Upper lobe of left lung (tissue), 6 donors: ENCODE results near the gene CTXN1. TPM values are rescaled to one million over a fixed set of nuclear protein-coding genes. Genes with fewer than 3 reads are reported as not detected.

ENCODE experiments used
- ATAC-seq, 2 donors: fragments of 200-7000 bp; cut with Tn5 transposase; one replicate each; pipeline ENCODE4 v1.9.1; 2022; ENCODE audit warnings: mild to moderate bottlenecking in 2 of 2, moderate library complexity in 2 of 2; ENCODE audit not compliant: low FRiP score in 2 of 2
- DNase-seq, 2 donors: peaks; one replicate each; pipeline ENCODE4 v3.0.0-alpha.2; 2019 to 2020
- H3K27ac ChIP-seq, 4 donors: fragments of 200-600 bp; sonication (generic); one replicate each; pipeline ENCODE4 v1.5.1; 2016 to 2019
- H3K27me3 ChIP-seq, 4 donors: fragments of 200-600 bp; sonication (generic); one replicate each; pipeline ENCODE4 v1.5.1; 2017 to 2019
- H3K36me3 ChIP-seq, 4 donors: fragments of 200-600 bp; sonication (generic); one replicate each; pipeline ENCODE4 v1.5.1; 2016 to 2019
- H3K4me1 ChIP-seq, 4 donors: fragments of 200-600 bp; sonication (generic); one replicate each; pipeline ENCODE4 v1.5.1; 2018 to 2019
- H3K4me3 ChIP-seq, 4 donors: fragments of 200-600 bp; sonication (generic); one replicate each; pipeline ENCODE4 v1.5.1; 2017 to 2019; ENCODE audit warnings: mild to moderate bottlenecking in 2 of 4, moderate library complexity in 1 of 4
- H3K9me3 ChIP-seq, 4 donors: fragments of 200-600 bp; sonication (generic); one replicate each; pipeline ENCODE4 v1.5.1; 2018 to 2019
- CTCF ChIP-seq, 6 experiments: fragments of 450-650 bp in 4 of 6; fragments of 200-600 bp in 2 of 6; sonication (generic) in 2 of 6; IDR thresholded peaks; one replicate each; pipeline ENCODE4 v1.5.1; 2016 to 2019; ENCODE audit warnings: antibody characterized with exemption in 6 of 6
- EP300 ChIP-seq, 4 donors: sonication (generic); formaldehyde crosslinking; IDR thresholded peaks; one replicate each; pipeline ENCODE4 v1.5.1; 2017; ENCODE audit warnings: antibody characterized with exemption in 4 of 4, control low read depth in 2 of 4
- POLR2A ChIP-seq, 4 donors: fragments of 450-650 bp; IDR thresholded peaks; one replicate each; pipeline ENCODE4 v1.5.1; 2016 to 2017; ENCODE audit warnings: antibody characterized with exemption in 4 of 4, mild to moderate bottlenecking in 2 of 4
- POLR2AphosphoS5 ChIP-seq, 2 donors: sonication (generic); formaldehyde crosslinking; IDR thresholded peaks; one replicate each; pipeline ENCODE4 v1.5.1; 2017; ENCODE audit warnings: antibody characterized with exemption in 2 of 2
- WGBS, 2 donors: methylation state at CpG; one replicate each; pipeline ENCODE4 v1.1.5; 2017 to 2018; 5-methylcytosine and 5-hydroxymethylcytosine counted together
- total RNA-seq, 6 donors: library from RNA; depleted of rRNA in 4 of 6; stranded (reverse); fragments of >200 nt in 4 of 6; gene quantifications; one replicate each; pipeline versions ENCODE4 v1.1.0 to v1.2.1, GENCODE V29; 2016 to 2021
- donor health status: DM: no; HTN: no; CAD: no; lungs with moderate emphysema.
- donor health status: DM: no; HTN: yes; CAD: no; lungs with severe emphysema.

Gene CTXN1
- total RNA-seq, 6 donors from 2014 or later, result 1.2 to 28.3 (median 13.4) TPM

GRCh38 chr19:7925171-7925851 lies 624 bp downstream of the CTXN1 start:
- Histone ChIP-seq H3K9me3 (no peaks in the 10 kb centered on the region), H3K4me1 (peaks cover 23 to 51% (median 36%) of the 10 kb centered on the region in 4 donors), H3K27me3 (peaks cover 0 to 5% (median 0%) of the 10 kb centered on the region in 4 donors), H3K4me3 (peak overlapping the region; percentile 33 to 67 (median 58)), H3K27ac (peak overlapping the region in 1 of 4 donors; percentile 60), H3K36me3 (peaks cover 0 to 22% (median 16%) of the 10 kb centered on the region in 4 donors)
- ATAC-seq (no peak), DNase-seq (peak; percentile 73 to 93)
- peak; percentile 71 to 92 (median 89) for TF ChIP-seq CTCF (IDR thresholded peaks at IDR 0.05)
- no peak for TF ChIP-seq POLR2A (IDR thresholded peaks at IDR 0.05)
- WGBS, 2 donors, result 0% methylated on average over 31 of the region's 98 CpGs; no CpG with 5 or more reads in 1 of the 2 donors

- peaks cover 0 to 5% (median 0%) of the 10 kb centered on the region in 4 donors for H3K27me3 ChIP-seq
- H3K36me3 ChIP-seq, result peaks cover 0 to 22% (median 14%) of the 10 kb centered on the region in 4 donors
- ATAC-seq (no peak), DNase-seq (peak in 1 of 2 donors; percentile 79)
- no peak for TF ChIP-seq POLR2A (IDR thresholded peaks at IDR 0.05)
- TF ChIP-seq EP300 (IDR thresholded peaks at IDR 0.05), result no peak
- TF ChIP-seq POLR2AphosphoS5 (IDR thresholded peaks at IDR 0.05), result no peak
- TF ChIP-seq CTCF (IDR thresholded peaks at IDR 0.05), result no peak
- 70 to 73% methylated on average over 15 to 18 of the region's 34 CpGs for WGBS, 2 donors
- H3K9me3 ChIP-seq, result no peaks in the 10 kb centered on the region
- H3K27ac ChIP-seq, result peak overlapping the region in 1 of 4 donors; percentile 60
- H3K4me3 ChIP-seq, result peak overlapping the region in 3 of 4 donors; percentile 54 to 67 (median 62)
- peaks cover 26 to 54% (median 40%) of the 10 kb centered on the region in 4 donors for H3K4me1 ChIP-seq
Measured at GRCh38 chr19:7924651-7925170, 1.2 kb downstream of the CTXN1 start.

GRCh38 chr19:7924241-7924640 lies 1.7 kb downstream of the CTXN1 start:
- Histone ChIP-seq H3K36me3 (peaks cover 0 to 22% (median 14%) of the 10 kb centered on the region in 4 donors), H3K27me3 (peaks cover 0 to 6% (median 0%) of the 10 kb centered on the region in 4 donors), H3K4me1 (peaks cover 31 to 54% (median 43%) of the 10 kb centered on the region in 4 donors), H3K27ac (no peak overlapping the region), H3K4me3 (no peak overlapping the region), H3K9me3 (no peaks in the 10 kb centered on the region)
- WGBS, 2 donors, result 78 to 85% methylated on average over 12 of the region's 12 CpGs
- ATAC-seq (no peak), DNase-seq (no peak)
- TF ChIP-seq EP300 (IDR thresholded peaks at IDR 0.05), result no peak
- TF ChIP-seq CTCF (IDR thresholded peaks at IDR 0.05), result no peak
- no peak for TF ChIP-seq POLR2AphosphoS5 (IDR thresholded peaks at IDR 0.05)
- no peak for TF ChIP-seq POLR2A (IDR thresholded peaks at IDR 0.05)

GRCh38 chr19:7923295-7924191 lies 2.4 kb downstream of the CTXN1 start:
- Histone ChIP-seq H3K9me3 (no peaks in the 10 kb centered on the region), H3K27me3 (peaks cover 0 to 13% (median 4%) of the 10 kb centered on the region in 4 donors), H3K4me3 (no peak overlapping the region), H3K4me1 (peaks cover 31 to 60% (median 43%) of the 10 kb centered on the region in 4 donors), H3K36me3 (peaks cover 0 to 22% (median 14%) of the 10 kb centered on the region in 4 donors), H3K27ac (no peak overlapping the region)
- DNase-seq (peak in 1 of 2 donors; percentile 74), ATAC-seq (no peak)
- WGBS, 2 donors, result 87 to 89% methylated on average over 24 to 30 of the region's 31 CpGs
- TF ChIP-seq EP300 (IDR thresholded peaks at IDR 0.05), result no peak
- TF ChIP-seq POLR2A (IDR thresholded peaks at IDR 0.05), result no peak
- no peak for TF ChIP-seq POLR2AphosphoS5 (IDR thresholded peaks at IDR 0.05)
- TF ChIP-seq CTCF (IDR thresholded peaks at IDR 0.05), result no peak
